Activated naive CD8-positive, alpha-beta T cell (primary cell): ENCODE measurements around the gene ACTR3.

Experiments
- H3K27ac Mint-ChIP-seq: one replicate; pipeline ENCODE4 v1.8.0; 2021; ENCODE audit warnings: mixed read lengths
- H3K27me3 Mint-ChIP-seq: one replicate; pipeline ENCODE4 v1.8.0; 2021; ENCODE audit warnings: mixed read lengths
- H3K36me3 Mint-ChIP-seq: one replicate; pipeline ENCODE4 v1.8.0; 2021; ENCODE audit warnings: mixed read lengths
- H3K4me1 Mint-ChIP-seq: one replicate; pipeline ENCODE4 v1.8.0; 2021; ENCODE audit warnings: low read depth, mixed read lengths
- H3K4me3 Mint-ChIP-seq: one replicate; pipeline ENCODE4 v1.8.0; 2021; ENCODE audit warnings: mild to moderate bottlenecking, mixed read lengths
- H3K9me3 Mint-ChIP-seq: one replicate; pipeline ENCODE4 v1.8.0; 2021; ENCODE audit warnings: low read depth, mixed read lengths

ACTR3 gene

DNA sequence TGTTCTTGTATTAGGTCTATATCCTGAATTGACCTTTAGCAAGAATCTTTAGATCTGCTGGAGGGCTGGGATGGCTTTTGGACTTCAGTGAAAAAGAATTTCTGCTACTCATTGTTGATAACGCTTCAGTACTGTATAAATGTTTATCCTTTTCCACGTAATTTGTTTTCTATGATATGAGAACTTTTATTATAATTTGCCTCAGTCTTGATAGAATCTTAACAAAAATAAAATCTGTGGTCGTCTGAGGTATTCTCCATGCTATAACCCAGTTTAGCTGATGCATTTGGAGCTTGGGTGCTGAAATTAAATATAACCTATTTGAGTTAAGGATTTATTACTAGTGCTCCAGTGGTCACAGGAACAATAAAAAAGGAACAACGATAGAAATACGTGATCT, 71.1 kb downstream of the ACTR3 start:
- Mint-ChIP-seq H3K9me3 (no peaks in the 10 kb centered on the region), H3K4me3 (no peak overlapping the region), H3K36me3 (no peaks in the 10 kb centered on the region), H3K4me1 (peaks cover 3% of the 10 kb centered on the region), H3K27ac (no peak overlapping the region), H3K27me3 (no peaks in the 10 kb centered on the region)

DNA sequence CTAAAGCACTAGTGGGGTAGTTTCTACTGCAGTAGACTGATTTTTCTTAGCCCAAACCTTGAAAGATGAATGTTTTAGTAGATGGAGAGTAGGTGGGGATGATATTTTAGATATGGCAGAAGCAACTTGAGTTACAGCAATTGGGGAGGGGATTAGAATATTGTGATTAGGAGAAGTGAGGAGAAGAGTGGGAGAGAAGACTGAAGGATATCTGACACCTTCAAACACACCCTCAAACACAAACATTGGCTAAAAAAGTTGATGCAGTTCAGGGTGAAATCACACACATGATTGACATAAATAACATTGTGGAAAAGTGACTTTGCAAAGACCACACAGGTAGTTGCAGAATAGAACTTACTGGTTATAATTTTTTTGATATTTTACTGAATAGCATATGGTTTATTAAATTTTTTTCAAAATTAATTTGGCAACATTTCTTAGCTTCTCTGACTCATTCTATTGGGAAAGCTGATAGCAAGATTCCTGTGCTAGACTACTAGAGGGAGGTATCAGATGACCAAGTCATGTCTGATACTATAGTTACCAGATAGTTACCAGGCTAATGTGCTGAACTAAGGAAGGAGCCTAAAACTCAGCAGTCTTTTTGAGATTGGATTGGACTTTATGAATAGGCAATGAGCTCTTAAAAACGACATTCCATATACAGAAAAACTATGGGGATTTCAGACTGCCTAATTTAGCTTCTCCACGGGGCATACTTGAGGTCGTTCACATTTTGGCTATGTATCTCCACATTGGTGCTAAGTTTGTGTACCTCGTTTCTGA, 73.0 kb downstream of the ACTR3 start:
- H3K4me3 Mint-ChIP-seq, result no peak overlapping the region
- peaks cover 12% of the 10 kb centered on the region for H3K4me1 Mint-ChIP-seq
- H3K36me3 Mint-ChIP-seq, result no peaks in the 10 kb centered on the region
- no peaks in the 10 kb centered on the region for H3K9me3 Mint-ChIP-seq
- peak overlapping the region; percentile 50 for H3K27ac Mint-ChIP-seq
- H3K27me3 Mint-ChIP-seq, result no peaks in the 10 kb centered on the region

- peak overlapping the region; percentile 30 for H3K27ac Mint-ChIP-seq
- H3K4me3 Mint-ChIP-seq, result no peak overlapping the region
- no peaks in the 10 kb centered on the region for H3K9me3 Mint-ChIP-seq
- peaks cover 14% of the 10 kb centered on the region for H3K4me1 Mint-ChIP-seq
- no peaks in the 10 kb centered on the region for H3K36me3 Mint-ChIP-seq
- H3K27me3 Mint-ChIP-seq, result no peaks in the 10 kb centered on the region
Measured at GRCh38 chr2:113963965-113964364, 74.1 kb downstream of the ACTR3 start.

DNA sequence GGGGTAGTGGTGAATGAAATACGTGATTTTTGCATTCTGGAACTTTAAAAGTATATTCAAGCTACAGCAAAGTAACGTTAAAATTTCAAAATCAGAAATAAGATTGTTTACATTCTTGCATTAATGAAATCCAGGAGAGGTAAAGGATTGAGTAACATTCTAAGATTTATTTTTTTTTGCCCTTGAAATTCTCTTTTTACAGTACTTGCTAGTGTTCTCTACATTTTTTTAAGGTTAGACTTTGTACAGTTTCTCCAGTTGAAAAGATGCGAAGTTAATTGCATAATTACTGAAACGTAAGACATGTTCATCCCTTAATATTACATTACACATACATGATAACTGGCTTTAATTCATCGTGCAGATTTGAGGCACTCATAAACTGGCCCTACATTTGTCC, 74.5 kb downstream of the ACTR3 start:
- Mint-ChIP-seq H3K9me3 (no peaks in the 10 kb centered on the region), H3K4me1 (peaks cover 14% of the 10 kb centered on the region), H3K36me3 (no peaks in the 10 kb centered on the region), H3K27me3 (no peaks in the 10 kb centered on the region), H3K27ac (peak overlapping the region; percentile 54), H3K4me3 (no peak overlapping the region)

GRCh38 chr2:113965228-113965627, 75.3 kb downstream of the ACTR3 start:
- Mint-ChIP-seq H3K36me3 (no peaks in the 10 kb centered on the region), H3K4me1 (peaks cover 14% of the 10 kb centered on the region), H3K27ac (peak overlapping the region; percentile 22), H3K9me3 (no peaks in the 10 kb centered on the region), H3K4me3 (no peak overlapping the region), H3K27me3 (no peaks in the 10 kb centered on the region)

DNA sequence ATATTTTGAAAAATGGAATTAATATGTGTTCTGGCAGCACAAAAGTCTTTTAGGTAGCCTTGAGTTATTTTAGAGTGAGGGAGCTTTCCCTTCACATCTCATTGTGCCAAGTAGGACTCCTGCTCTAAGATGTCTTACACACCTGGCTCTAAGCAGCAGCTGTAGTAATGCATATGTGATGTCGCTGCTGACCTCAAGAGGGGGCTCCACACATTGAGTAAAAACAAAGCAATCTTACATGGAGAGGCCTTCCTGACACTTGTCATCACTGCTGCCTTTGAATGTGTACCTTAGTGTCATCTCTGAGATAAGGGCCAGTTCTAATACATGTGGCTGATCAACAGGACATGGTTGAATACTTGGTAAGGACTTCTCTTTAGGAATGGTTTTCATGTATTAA, 75.8 kb downstream of the ACTR3 start:
- peaks cover 13% of the 10 kb centered on the region for H3K4me1 Mint-ChIP-seq
- H3K27ac Mint-ChIP-seq, result peak overlapping the region; percentile 66
- no peaks in the 10 kb centered on the region for H3K36me3 Mint-ChIP-seq

DNA sequence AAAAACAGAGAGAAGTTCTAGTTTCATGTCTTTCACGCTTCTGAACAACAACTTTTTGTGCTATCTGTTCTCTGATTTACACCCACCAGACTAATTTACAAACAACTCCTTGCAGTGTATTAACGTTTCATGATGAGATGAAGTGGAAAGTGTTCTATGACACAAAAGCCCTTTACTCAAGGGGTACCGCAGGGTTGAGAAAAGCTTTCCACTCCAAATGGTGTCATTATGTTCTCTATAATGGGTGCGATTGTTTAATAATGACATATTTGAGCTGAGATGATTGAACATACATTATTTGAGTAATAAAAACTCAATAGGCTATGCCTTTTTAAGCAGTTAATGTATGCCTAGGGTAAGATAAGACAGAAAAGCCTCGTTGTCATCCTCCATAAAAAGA, 76.3 kb downstream of the ACTR3 start:
- Mint-ChIP-seq H3K4me1 (peaks cover 14% of the 10 kb centered on the region), H3K4me3 (no peak overlapping the region), H3K36me3 (peaks cover 1% of the 10 kb centered on the region), H3K9me3 (no peaks in the 10 kb centered on the region), H3K27ac (peak overlapping the region; percentile 66), H3K27me3 (no peaks in the 10 kb centered on the region)

More for the DNA sequence above, 75.8 kb downstream of the ACTR3 start:
- Mint-ChIP-seq H3K27me3 (no peaks in the 10 kb centered on the region), H3K9me3 (no peaks in the 10 kb centered on the region), H3K4me3 (no peak overlapping the region)

DNA sequence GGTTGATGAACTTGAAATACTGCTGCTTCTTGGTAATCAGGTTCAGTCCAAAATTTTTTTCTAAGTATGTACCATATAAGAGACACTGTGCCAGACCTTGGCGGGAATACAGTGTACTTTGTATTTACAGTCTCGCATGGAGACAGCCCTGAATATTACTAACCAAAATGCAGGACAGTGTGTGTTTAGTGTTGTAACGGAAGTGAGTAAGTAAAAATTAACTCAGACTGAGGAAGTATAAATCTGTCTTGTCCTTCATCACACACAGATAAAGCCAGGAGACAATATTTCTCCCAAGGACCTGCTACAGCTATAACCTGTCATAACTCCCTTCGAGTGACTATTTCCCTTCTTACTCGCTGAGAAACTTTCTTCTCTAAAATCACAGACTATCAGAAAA, 76.9 kb downstream of the ACTR3 start:
- Mint-ChIP-seq H3K9me3 (no peaks in the 10 kb centered on the region), H3K4me3 (no peak overlapping the region), H3K27me3 (no peaks in the 10 kb centered on the region), H3K36me3 (peaks cover 2% of the 10 kb centered on the region), H3K4me1 (peaks cover 19% of the 10 kb centered on the region), H3K27ac (no peak overlapping the region)

- Mint-ChIP-seq H3K4me3 (no peak overlapping the region), H3K9me3 (no peaks in the 10 kb centered on the region), H3K27me3 (no peaks in the 10 kb centered on the region), H3K27ac (no peak overlapping the region), H3K4me1 (peaks cover 21% of the 10 kb centered on the region), H3K36me3 (peaks cover 2% of the 10 kb centered on the region)
Measured at GRCh38 chr2:113967272-113967671, 77.4 kb downstream of the ACTR3 start.

DNA sequence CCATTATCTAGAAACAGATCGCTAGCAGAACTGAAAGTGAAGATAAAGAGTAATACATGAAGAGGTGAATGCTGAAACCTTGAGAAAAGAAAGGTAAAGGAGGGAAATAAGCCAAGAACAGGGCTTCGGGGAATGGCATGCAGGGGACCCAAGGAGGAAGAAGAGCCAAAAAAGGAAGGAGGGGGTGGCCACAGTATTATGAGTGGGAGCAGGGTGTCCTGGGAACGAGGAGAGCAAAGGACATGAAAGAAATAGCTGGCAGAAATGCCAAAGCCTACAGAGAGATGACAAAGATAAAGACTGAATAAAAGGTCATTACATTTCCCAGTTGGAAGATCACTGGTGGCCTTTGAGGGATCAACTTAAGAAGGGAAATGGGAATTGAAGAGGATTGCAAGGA, 82.9 kb downstream of the ACTR3 start:
- H3K36me3 Mint-ChIP-seq, result peaks cover 11% of the 10 kb centered on the region
- H3K9me3 Mint-ChIP-seq, result no peaks in the 10 kb centered on the region
- H3K27ac Mint-ChIP-seq, result peak overlapping the region; percentile 13
- no peak overlapping the region for H3K4me3 Mint-ChIP-seq
- peaks cover 16% of the 10 kb centered on the region for H3K4me1 Mint-ChIP-seq
- H3K27me3 Mint-ChIP-seq, result no peaks in the 10 kb centered on the region

DNA sequence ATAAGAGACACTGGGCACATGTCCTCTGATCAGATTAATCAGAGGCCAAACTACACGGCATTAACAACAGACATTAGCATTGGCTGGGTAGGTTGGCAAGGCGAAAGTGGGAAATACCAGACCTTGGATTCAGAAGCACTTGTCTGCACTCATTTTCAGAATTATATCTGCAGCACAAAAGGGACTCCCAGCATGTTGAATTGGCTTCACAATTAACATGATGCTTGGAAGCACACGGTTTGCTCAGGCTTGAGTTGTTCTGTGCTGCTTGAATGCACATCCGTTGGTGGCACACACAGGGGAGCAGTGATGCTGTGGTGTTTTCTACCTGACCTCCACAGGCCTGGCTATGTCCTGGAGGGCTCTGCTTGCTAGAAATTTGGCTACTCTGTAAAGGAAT, 83.9 kb downstream of the ACTR3 start:
- Mint-ChIP-seq H3K27me3 (no peaks in the 10 kb centered on the region), H3K27ac (no peak overlapping the region), H3K4me1 (peaks cover 13% of the 10 kb centered on the region), H3K9me3 (no peaks in the 10 kb centered on the region), H3K4me3 (no peak overlapping the region), H3K36me3 (peaks cover 11% of the 10 kb centered on the region)

GRCh38 chr2:113974727-113975126, 84.8 kb downstream of the ACTR3 start:
- H3K9me3 Mint-ChIP-seq, result no peaks in the 10 kb centered on the region
- H3K4me3 Mint-ChIP-seq, result no peak overlapping the region
- H3K27me3 Mint-ChIP-seq, result no peaks in the 10 kb centered on the region
- H3K36me3 Mint-ChIP-seq, result peaks cover 11% of the 10 kb centered on the region
- H3K4me1 Mint-ChIP-seq, result peaks cover 13% of the 10 kb centered on the region
- no peak overlapping the region for H3K27ac Mint-ChIP-seq

GRCh38 chr2:113976277-113976928, 86.5 kb downstream of the ACTR3 start:
- Mint-ChIP-seq H3K4me1 (peaks cover 9% of the 10 kb centered on the region), H3K4me3 (no peak overlapping the region), H3K9me3 (peaks cover 3% of the 10 kb centered on the region), H3K27ac (peak overlapping the region; percentile 4), H3K27me3 (no peaks in the 10 kb centered on the region), H3K36me3 (peaks cover 9% of the 10 kb centered on the region)

- Mint-ChIP-seq H3K4me1 (peaks cover 5% of the 10 kb centered on the region), H3K4me3 (no peak overlapping the region), H3K27me3 (no peaks in the 10 kb centered on the region), H3K36me3 (peaks cover 9% of the 10 kb centered on the region), H3K9me3 (peaks cover 3% of the 10 kb centered on the region), H3K27ac (no peak overlapping the region)
Measured at GRCh38 chr2:113977060-113977659, 87.3 kb downstream of the ACTR3 start.

GRCh38 chr2:113977660-113978523, 88.0 kb downstream of the ACTR3 start:
- H3K27ac Mint-ChIP-seq, result no peak overlapping the region

More at GRCh38 chr2:113977660-113978523, 88.0 kb downstream of the ACTR3 start:
- peaks cover 3% of the 10 kb centered on the region for H3K9me3 Mint-ChIP-seq
- H3K36me3 Mint-ChIP-seq, result peaks cover 4% of the 10 kb centered on the region
- no peaks in the 10 kb centered on the region for H3K4me1 Mint-ChIP-seq
- H3K27me3 Mint-ChIP-seq, result no peaks in the 10 kb centered on the region
- H3K4me3 Mint-ChIP-seq, result no peak overlapping the region
